HUES64 (cell line): Measurements from ENCODE around the gene TBL1XR1.

Source experiments
- H3K27ac ChIP-seq: 2 replicates; pipeline ENCODE4 v1.7.0; 2013; ENCODE audit warnings: low read depth, low read length, inconsistent platforms
- H3K27me3 ChIP-seq: 2 replicates; pipeline ENCODE4 v1.6.1; 2013; ENCODE audit warnings: mild to moderate bottlenecking, low read length; ENCODE audit not compliant: insufficient read depth
- H3K36me3 ChIP-seq: 2 replicates; pipeline ENCODE4 v1.6.1; 2013; ENCODE audit warnings: mild to moderate bottlenecking, low read length; ENCODE audit not compliant: insufficient read depth
- H3K4me1 ChIP-seq: 2 replicates; pipeline ENCODE4 v1.6.1; 2013; ENCODE audit warnings: mild to moderate bottlenecking, low read length, moderate library complexity; ENCODE audit not compliant: insufficient read depth
- H3K4me3 ChIP-seq: 2 replicates; pipeline ENCODE4 v1.5.1; 2013; ENCODE audit warnings: mild to moderate bottlenecking, low read length, moderate library complexity
- H3K9ac ChIP-seq: 2 replicates; pipeline ENCODE4 v1.6.1; 2013; ENCODE audit warnings: mild to moderate bottlenecking, low read depth, low read length
- H3K9me3 ChIP-seq: 2 replicates; pipeline ENCODE4 v1.6.1; 2013; ENCODE audit warnings: low read depth, low read length; ENCODE audit not compliant: insufficient read depth
- WGBS: fragments of 150-250, 120-280 bp; methylation state at CpG from one replicate; pipeline ENCODE4 v1.1.7; 2013; ENCODE audit warnings: missing lambda C conversion rate; 5-methylcytosine and 5-hydroxymethylcytosine counted together

TBL1XR1 gene

GRCh38 chr3:177079684-177080083 is 117.6 kb downstream of the TBL1XR1 start:
- no peak overlapping the region for H3K4me3 ChIP-seq
- H3K27ac ChIP-seq = no peak overlapping the region
- H3K9ac ChIP-seq = no peak overlapping the region
- H3K9me3 ChIP-seq = no peaks in the 10 kb centered on the region
- H3K27me3 ChIP-seq = no peaks in the 10 kb centered on the region
- H3K4me1 ChIP-seq = peaks cover 27% of the 10 kb centered on the region
- peaks cover 15% of the 10 kb centered on the region for H3K36me3 ChIP-seq
- 100% methylated on average over 1 of the region's 1 CpG for WGBS

GRCh38 chr3:177071496-177072156 is 125.7 kb downstream of the TBL1XR1 start:
- Histone ChIP-seq H3K27me3 (no peaks in the 10 kb centered on the region), H3K27ac (no peak overlapping the region), H3K36me3 (no peaks in the 10 kb centered on the region; the same call in 1 of the 2 replicates), H3K9me3 (no peaks in the 10 kb centered on the region), H3K4me1 (peaks cover 40% of the 10 kb centered on the region), H3K4me3 (no peak overlapping the region), H3K9ac (no peak overlapping the region)
- WGBS = 95% methylated on average over 3 of the region's 4 CpGs

- Histone ChIP-seq H3K36me3 (no peaks in the 10 kb centered on the region), H3K9me3 (no peaks in the 10 kb centered on the region), H3K27ac (no peak overlapping the region), H3K9ac (no peak overlapping the region), H3K4me1 (peaks cover 27% of the 10 kb centered on the region), H3K4me3 (no peak overlapping the region), H3K27me3 (no peaks in the 10 kb centered on the region)
- WGBS = 96% methylated on average over 6 of the region's 6 CpGs
These were observed 127.6 kb downstream of the TBL1XR1 start for GRCh38 chr3:177069514-177070329.

- Histone ChIP-seq H3K27ac (no peak overlapping the region), H3K4me1 (peaks cover 19% of the 10 kb centered on the region), H3K27me3 (no peaks in the 10 kb centered on the region), H3K36me3 (no peaks in the 10 kb centered on the region), H3K4me3 (no peak overlapping the region), H3K9ac (no peak overlapping the region), H3K9me3 (no peaks in the 10 kb centered on the region)
- WGBS = 72% methylated on average over 2 of the region's 3 CpGs
These were observed 128.3 kb downstream of the TBL1XR1 start for GRCh38 chr3:177068967-177069366.

GRCh38 chr3:177066068-177066467 is 131.2 kb downstream of the TBL1XR1 start:
- Histone ChIP-seq H3K27ac (no peak overlapping the region), H3K9ac (no peak overlapping the region), H3K27me3 (no peaks in the 10 kb centered on the region), H3K4me3 (no peak overlapping the region), H3K36me3 (0 out of 2 replicates have a peak, but pooled peaks cover 4% of the 10 kb centered on the region), H3K4me1 (peaks cover 13% of the 10 kb centered on the region), H3K9me3 (no peaks in the 10 kb centered on the region)
- WGBS = 95% methylated on average over 2 of the region's 2 CpGs

GRCh38 chr3:177065285-177066033 is 131.8 kb downstream of the TBL1XR1 start:
- Histone ChIP-seq H3K27me3 (no peaks in the 10 kb centered on the region), H3K4me3 (no peak overlapping the region), H3K9me3 (no peaks in the 10 kb centered on the region), H3K4me1 (peaks cover 13% of the 10 kb centered on the region), H3K9ac (no peak overlapping the region), H3K36me3 (0 out of 2 replicates have a peak, but pooled peaks cover 4% of the 10 kb centered on the region), H3K27ac (no peak overlapping the region)
- WGBS = 100% methylated on average over 2 of the region's 3 CpGs

GRCh38 chr3:177062052-177062732 is 135.1 kb downstream of the TBL1XR1 start:
- Histone ChIP-seq H3K4me1 (peaks cover 10% of the 10 kb centered on the region), H3K36me3 (peaks cover 12% of the 10 kb centered on the region; the same call in 1 of the 2 replicates), H3K27ac (no peak overlapping the region), H3K9me3 (no peaks in the 10 kb centered on the region), H3K9ac (no peak overlapping the region), H3K27me3 (no peaks in the 10 kb centered on the region), H3K4me3 (no peak overlapping the region)
- 93% methylated on average over 2 of the region's 2 CpGs for WGBS

- peaks cover 14% of the 10 kb centered on the region for H3K4me1 ChIP-seq
- H3K36me3 ChIP-seq = peaks cover 12% of the 10 kb centered on the region; the same call in 1 of the 2 replicates
- 94% methylated on average over 2 of the region's 4 CpGs for WGBS
- no peaks in the 10 kb centered on the region for H3K9me3 ChIP-seq
- H3K4me3 ChIP-seq = no peak overlapping the region
- H3K27me3 ChIP-seq = no peaks in the 10 kb centered on the region
- H3K27ac ChIP-seq = no peak overlapping the region
- no peak overlapping the region for H3K9ac ChIP-seq
These were observed 135.9 kb downstream of the TBL1XR1 start for GRCh38 chr3:177061369-177061768.

- Histone ChIP-seq H3K4me3 (no peak overlapping the region), H3K27ac (no peak overlapping the region)
These were observed 136.8 kb downstream of the TBL1XR1 start for GRCh38 chr3:177060492-177060891.

GRCh38 chr3:177058648-177059047 is 138.6 kb downstream of the TBL1XR1 start:
- H3K4me1 ChIP-seq = peaks cover 21% of the 10 kb centered on the region; the same call in 1 of the 2 replicates
- no peak overlapping the region for H3K9ac ChIP-seq
- H3K27me3 ChIP-seq = no peaks in the 10 kb centered on the region
- 96% methylated on average over 2 of the region's 2 CpGs for WGBS
- no peak overlapping the region for H3K4me3 ChIP-seq
- no peak overlapping the region for H3K27ac ChIP-seq
- H3K36me3 ChIP-seq = peaks cover 16% of the 10 kb centered on the region
- no peaks in the 10 kb centered on the region for H3K9me3 ChIP-seq

More at GRCh38 chr3:177060492-177060891, 136.8 kb downstream of the TBL1XR1 start:
- Histone ChIP-seq H3K4me1 (peaks cover 20% of the 10 kb centered on the region; the same call in 1 of the 2 replicates), H3K36me3 (peaks cover 12% of the 10 kb centered on the region; the same call in 1 of the 2 replicates), H3K27me3 (no peaks in the 10 kb centered on the region), H3K9ac (no peak overlapping the region), H3K9me3 (no peaks in the 10 kb centered on the region)
- WGBS = 88% methylated on average over 1 of the region's 1 CpG
